Mesothelial cell of epicardium (in vitro differentiated cells): ENCODE measurements around the gene RNASEH2B. TPM values are rescaled to one million over a fixed set of nuclear protein-coding genes. Genes with fewer than 3 reads are reported as not detected.

Experiments
- DNase-seq, 2 experiments: peaks; one replicate each; pipeline ENCODE4 v3.0.0; 2021; ENCODE audit warnings: low spot score in 2 of 2; ENCODE audit not compliant: unreplicated experiment in 2 of 2
- H3K27ac Mint-ChIP-seq: 2 replicates; pipeline ENCODE4 v1.8.0; 2021; ENCODE audit warnings: mixed read lengths
- H3K27me3 Mint-ChIP-seq: 2 replicates; pipeline ENCODE4 v1.8.0; 2021; ENCODE audit warnings: low read depth, mixed read lengths
- H3K36me3 Mint-ChIP-seq: 2 replicates; pipeline ENCODE4 v1.8.0; 2021; ENCODE audit warnings: mixed read lengths
- H3K4me1 Mint-ChIP-seq: 2 replicates; pipeline ENCODE4 v1.8.0; 2021; ENCODE audit warnings: mixed read lengths
- H3K4me3 Mint-ChIP-seq: 2 replicates; pipeline ENCODE4 v1.8.0; 2021; ENCODE audit warnings: mild to moderate bottlenecking, moderate library complexity, mixed read lengths
- H3K9me3 Mint-ChIP-seq: 2 replicates; pipeline ENCODE4 v1.8.0; 2021; ENCODE audit warnings: mixed read lengths
- CTCF ChIP-seq: fragments of 200-600 bp; sonication (generic); IDR thresholded peaks from one replicate; pipeline ENCODE4 v1.5.0; 2021; ENCODE audit warnings: antibody characterized with exemption; ENCODE audit not compliant: unreplicated experiment
- total RNA-seq: library from RNA; stranded (reverse); gene quantifications from 3 replicates; pipeline ENCODE4 v1.2.1, GENCODE V29; 2021

RNASEH2B gene
- total RNA-seq, 1 donor from 2014 or later: 47.4 TPM

GRCh38 chr13:50945669-50946068, 36.1 kb downstream of the RNASEH2B start:
- TF ChIP-seq CTCF: no peak
- H3K27ac Mint-ChIP-seq: no peak overlapping the region
- H3K27me3 Mint-ChIP-seq: no peaks in the 10 kb centered on the region
- no peaks in the 10 kb centered on the region for H3K9me3 Mint-ChIP-seq
- no peak overlapping the region for H3K4me3 Mint-ChIP-seq
- DNase-seq: no peak
- H3K4me1 Mint-ChIP-seq: peaks cover 5% of the 10 kb centered on the region
- H3K36me3 Mint-ChIP-seq: peaks cover 21% of the 10 kb centered on the region

- H3K9me3 Mint-ChIP-seq: no peaks in the 10 kb centered on the region
- H3K36me3 Mint-ChIP-seq: peaks cover 15% of the 10 kb centered on the region
- H3K4me1 Mint-ChIP-seq: peaks cover 7% of the 10 kb centered on the region
Measured at GRCh38 chr13:50948601-50949000, 39.0 kb downstream of the RNASEH2B start.

GRCh38 chr13:50950849-50951248, 41.3 kb downstream of the RNASEH2B start:
- no peak for DNase-seq
- no peak for TF ChIP-seq CTCF
- Mint-ChIP-seq H3K4me1 (peaks cover 7% of the 10 kb centered on the region), H3K36me3 (peaks cover 8% of the 10 kb centered on the region), H3K27ac (no peak overlapping the region), H3K4me3 (no peak overlapping the region), H3K9me3 (no peaks in the 10 kb centered on the region), H3K27me3 (no peaks in the 10 kb centered on the region)

More at GRCh38 chr13:50948601-50949000, 39.0 kb downstream of the RNASEH2B start:
- H3K27ac Mint-ChIP-seq: no peak overlapping the region
- no peak for DNase-seq
- H3K4me3 Mint-ChIP-seq: no peak overlapping the region
- no peaks in the 10 kb centered on the region for H3K27me3 Mint-ChIP-seq
- no peak for TF ChIP-seq CTCF

- H3K36me3 Mint-ChIP-seq: peaks cover 5% of the 10 kb centered on the region
- DNase-seq: no peak
- H3K27me3 Mint-ChIP-seq: no peaks in the 10 kb centered on the region
- H3K4me3 Mint-ChIP-seq: no peak overlapping the region
- no peak for TF ChIP-seq CTCF
- H3K9me3 Mint-ChIP-seq: no peaks in the 10 kb centered on the region
- H3K27ac Mint-ChIP-seq: no peak overlapping the region
- H3K4me1 Mint-ChIP-seq: peaks cover 7% of the 10 kb centered on the region
Measured at GRCh38 chr13:50951366-50951765, 41.8 kb downstream of the RNASEH2B start.

- no peak for DNase-seq
- peaks cover under 1% of the 10 kb centered on the region for H3K9me3 Mint-ChIP-seq
- TF ChIP-seq CTCF: no peak
- H3K27me3 Mint-ChIP-seq: no peaks in the 10 kb centered on the region
- peaks cover 15% of the 10 kb centered on the region for H3K36me3 Mint-ChIP-seq
- no peak overlapping the region for H3K4me3 Mint-ChIP-seq
- no peak overlapping the region for H3K27ac Mint-ChIP-seq
- H3K4me1 Mint-ChIP-seq: peaks cover 3% of the 10 kb centered on the region
Measured at GRCh38 chr13:50955241-50955640, 45.6 kb downstream of the RNASEH2B start.

- Mint-ChIP-seq H3K4me3 (no peak overlapping the region), H3K27me3 (no peaks in the 10 kb centered on the region), H3K9me3 (peaks cover 4% of the 10 kb centered on the region), H3K27ac (no peak overlapping the region), H3K4me1 (peaks cover 3% of the 10 kb centered on the region), H3K36me3 (peaks cover 18% of the 10 kb centered on the region)
- no peak for TF ChIP-seq CTCF
- DNase-seq: no peak
Measured at GRCh38 chr13:50955798-50956197, 46.2 kb downstream of the RNASEH2B start.
